Measurements from ENCODE around the gene HEXB. TPM values are rescaled to one million over a fixed set of nuclear protein-coding genes. Genes with fewer than 3 reads are reported as not detected.

Gene HEXB
- total and polyA plus RNA-seq, 9 of the 15 experiments (the other 6 are each of a cell fraction or from before 2014, with no cell fraction given): 22.9 to 158 (median 108) TPM

DNA sequence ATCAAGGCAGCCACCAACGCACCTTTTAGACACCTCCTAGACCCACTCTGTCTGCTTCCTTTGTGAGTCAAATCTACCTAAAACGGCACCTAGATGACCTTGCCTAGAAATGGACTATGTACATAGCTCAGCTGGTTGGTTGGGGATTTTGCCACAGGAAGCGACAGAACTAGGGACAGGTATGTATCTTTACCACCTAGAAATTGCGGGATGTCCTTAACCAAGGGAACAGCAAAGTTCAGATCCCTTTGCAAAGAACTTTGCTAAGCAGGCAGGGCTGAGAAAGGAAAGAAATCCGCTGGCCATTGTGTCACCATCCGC, 42.5 kb upstream of the HEXB start:
- Histone ChIP-seq H3K4me3 (no peak overlapping the region), H2AFZ (ENCODE audit: low read depth, low read length) (peak overlapping the region; percentile 14; the same call in 1 of the 2 replicates), H3K9me3 (replicated peaks; ENCODE audit: control insufficient read depth, insufficient read depth, low read depth, low read length) (no peaks in the 10 kb centered on the region), H3K4me2 (ENCODE audit: insufficient read depth, low read length) (no peak overlapping the region), H3K36me3 (ENCODE audit: control insufficient read depth, insufficient read depth, low read length) (no peaks in the 10 kb centered on the region), H3K27ac (ENCODE audit: extremely low read depth, low read depth, low read length) (no peak overlapping the region), H3K9me1 (ENCODE audit: control insufficient read depth, insufficient read depth, low read length) (no peaks in the 10 kb centered on the region), H3K4me1 (replicated peaks in 1 of 2; ENCODE audit: control insufficient read depth in 2 of 2, insufficient read depth in 2 of 2, low read length in 2 of 2) (peaks cover 9 to 19% of the 10 kb centered on the region in 2 experiments; a peak in 3 of 5 replicates), H3K79me2 (ENCODE audit: control insufficient read depth, insufficient read depth, low read length) (no peaks in the 10 kb centered on the region), H4K20me1 (replicated peaks; ENCODE audit: control insufficient read depth, insufficient read depth, low read length) (no peaks in the 10 kb centered on the region), H3K9ac (ENCODE audit: insufficient read depth in 1 of 2, low read depth in 2 of 2, low read length in 2 of 2) (no peak overlapping the region), H3K27me3 (ENCODE audit: control insufficient read depth in 2 of 2, insufficient read depth in 2 of 2, low read length in 2 of 2) (peaks cover 17 to 42% of the 10 kb centered on the region in 2 experiments; a peak in 4 of 5 replicates)
- no peak for ATAC-seq
- TF ChIP-seq ZNF699 (CRISPR knock-in tag; IDR thresholded peaks at IDR 0.05; ENCODE audit: insufficient replicate concordance) (no peak), TFAM (CRISPR knock-in tag; conservative IDR thresholded peaks at IDR 0.05) (no peak), ARID1B (IDR thresholded peaks at IDR 0.05) (no peak), ATF7 (IDR thresholded peaks at IDR 0.05) (no peak), TEAD4 (IDR thresholded peaks at IDR 0.05; ENCODE audit: low read length) (no peak), TEAD4 (CRISPR knock-in tag; IDR thresholded peaks at IDR 0.05; ENCODE audit: borderline replicate concordance) (no peak), SIX5 (IDR thresholded peaks at IDR 0.05; ENCODE audit: borderline replicate concordance in 1 of 2, insufficient read depth in 1 of 2, low read depth in 1 of 2, low read length in 2 of 2) (no peak), GATAD2A (IDR thresholded peaks at IDR 0.05) (no peak), ZNF717 (CRISPR knock-in tag; IDR thresholded peaks at IDR 0.05) (no peak), BACH1 (tag; IDR thresholded peaks at IDR 0.05) (no peak)
- POLR2A ChIA-PET: interaction anchor here (0.6 kb wide), 1 partner anchor 512 kb away, joined by 3 read pairs; no protein-coding TSS in a partner anchor
- 22% methylated on average over 6 of the region's 6 CpGs for WGBS (ENCODE audit: insufficient coverage, low coverage, missing lambda C conversion rate)
- intact Hi-C loops (cut with micrococcal nuclease): loop anchor here (5.0 kb wide), 2 partner anchors 250 to 430 kb away; no protein-coding TSS in a partner anchor
- DNase-seq (ENCODE audit: extremely low read depth in 1 of 4, low spot score in 3 of 4): no peak
- in situ Hi-C loops (cut with MboI): loop anchor here (25.0 kb wide), 1 partner anchor 605 kb away; no protein-coding TSS in a partner anchor
- CTCF ChIA-PET (ENCODE audit: low intra/inter-chr PET ratio): interaction anchor here (1.1 kb wide), 1 partner anchor 740 kb away, joined by 3 read pairs; no protein-coding TSS in a partner anchor
- BruUV-seq (replicated peaks): no TSS peak
- no peak for FAIRE-seq
